GM18498 (cell line): ENCODE results near the gene DLGAP4.

Source experiments
- ATAC-seq: cut with Tn5 transposase; IDR thresholded peaks from one replicate; pipeline ENCODE4 v1.9.1; 2021; ENCODE audit warnings: mild to moderate bottlenecking, moderate library complexity; ENCODE audit not compliant: unreplicated experiment

Gene DLGAP4

GRCh38 chr20:36320261-36320897, 14.2 kb downstream of the DLGAP4 start:
- ATAC-seq = no peak

GRCh38 chr20:36320898-36321695, 15.0 kb downstream of the DLGAP4 start:
- no peak for ATAC-seq

GRCh38 chr20:36322131-36322530, 16.0 kb downstream of the DLGAP4 start:
- ATAC-seq = no peak

GRCh38 chr20:36330091-36330490, 24.0 kb downstream of the DLGAP4 start:
- ATAC-seq = no peak

GRCh38 chr20:36331209-36331608, 25.1 kb downstream of the DLGAP4 start:
- ATAC-seq = no peak

GRCh38 chr20:36333841-36334240, 27.7 kb downstream of the DLGAP4 start:
- no peak for ATAC-seq

- ATAC-seq = no peak
Observed at GRCh38 chr20:36334281-36335205, 28.4 kb downstream of the DLGAP4 start.

GRCh38 chr20:36335206-36335870, 29.2 kb downstream of the DLGAP4 start:
- no peak for ATAC-seq

- ATAC-seq = no peak
Observed at GRCh38 chr20:36336204-36336603, 30.1 kb downstream of the DLGAP4 start.

GRCh38 chr20:36336954-36337704, 31.0 kb downstream of the DLGAP4 start:
- no peak for ATAC-seq

- no peak for ATAC-seq
Observed at GRCh38 chr20:36337886-36338285, 31.7 kb downstream of the DLGAP4 start.

- no peak for ATAC-seq
Observed at GRCh38 chr20:36339646-36340592, 33.8 kb downstream of the DLGAP4 start.

GRCh38 chr20:36340593-36340990, 34.5 kb downstream of the DLGAP4 start:
- ATAC-seq = no peak

GRCh38 chr20:36341331-36342020, 35.3 kb downstream of the DLGAP4 start:
- no peak for ATAC-seq

GRCh38 chr20:36342331-36343120, 36.4 kb downstream of the DLGAP4 start:
- ATAC-seq = no peak

GRCh38 chr20:36343641-36344040, 37.5 kb downstream of the DLGAP4 start:
- no peak for ATAC-seq

- no peak for ATAC-seq
Observed at GRCh38 chr20:36344517-36345132, 38.5 kb downstream of the DLGAP4 start.
